Fibroblast of lung (primary cell): ENCODE measurements around the gene LRRC3C.

Experiments
- EZH2 ChIP-seq: IDR thresholded peaks from 2 replicates; pipeline ENCODE4 v1.5.1; 2012; ENCODE audit warnings: low read length, control low read depth, mild to moderate bottlenecking; ENCODE audit errors: missing control alignments
- TF ChIP-seq, protein P1 (sequence below), 2 donors: IDR thresholded peaks in 1 of 2; conservative IDR thresholded peaks in 1 of 2; 1 replicate in 1 of 2; 2 replicates in 1 of 2; pipeline ENCODE4 v1.5.1; 2011 to 2012; ENCODE audit warnings: low read length in 2 of 2, control low read depth in 1 of 2, inconsistent platforms in 1 of 2, low read depth in 1 of 2, mild to moderate bottlenecking in 1 of 2

DNA sequence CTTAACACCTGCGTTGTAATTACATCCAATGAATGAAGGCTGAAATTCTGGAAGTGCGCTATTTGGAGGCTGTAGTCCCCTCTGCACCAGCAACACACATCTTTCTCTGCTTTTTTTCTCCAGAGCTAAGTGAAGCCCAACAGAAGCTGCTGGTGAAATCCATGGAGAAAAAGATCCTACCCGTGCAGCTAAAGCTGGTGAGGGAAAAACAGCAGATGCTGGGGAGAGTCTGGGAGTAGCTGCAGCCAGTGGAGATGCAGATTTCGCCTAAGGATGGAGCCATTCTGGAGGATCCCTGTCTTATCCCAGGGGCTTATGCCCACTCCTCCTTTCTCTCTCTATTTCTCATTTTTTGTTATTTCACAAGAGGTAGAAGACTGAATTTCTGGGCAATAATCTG lies 48.3 kb downstream of the LRRC3C start:
- TF ChIP-seq, protein P1, sequence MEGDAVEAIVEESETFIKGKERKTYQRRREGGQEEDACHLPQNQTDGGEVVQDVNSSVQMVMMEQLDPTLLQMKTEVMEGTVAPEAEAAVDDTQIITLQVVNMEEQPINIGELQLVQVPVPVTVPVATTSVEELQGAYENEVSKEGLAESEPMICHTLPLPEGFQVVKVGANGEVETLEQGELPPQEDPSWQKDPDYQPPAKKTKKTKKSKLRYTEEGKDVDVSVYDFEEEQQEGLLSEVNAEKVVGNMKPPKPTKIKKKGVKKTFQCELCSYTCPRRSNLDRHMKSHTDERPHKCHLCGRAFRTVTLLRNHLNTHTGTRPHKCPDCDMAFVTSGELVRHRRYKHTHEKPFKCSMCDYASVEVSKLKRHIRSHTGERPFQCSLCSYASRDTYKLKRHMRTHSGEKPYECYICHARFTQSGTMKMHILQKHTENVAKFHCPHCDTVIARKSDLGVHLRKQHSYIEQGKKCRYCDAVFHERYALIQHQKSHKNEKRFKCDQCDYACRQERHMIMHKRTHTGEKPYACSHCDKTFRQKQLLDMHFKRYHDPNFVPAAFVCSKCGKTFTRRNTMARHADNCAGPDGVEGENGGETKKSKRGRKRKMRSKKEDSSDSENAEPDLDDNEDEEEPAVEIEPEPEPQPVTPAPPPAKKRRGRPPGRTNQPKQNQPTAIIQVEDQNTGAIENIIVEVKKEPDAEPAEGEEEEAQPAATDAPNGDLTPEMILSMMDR (conservative IDR thresholded peaks at IDR 0.05 in 1 of 2, IDR thresholded peaks at IDR 0.05 in 1 of 2; ENCODE audit: low read depth in 1 of 2, low read length in 2 of 2) = no peak
- no peak for TF ChIP-seq EZH2
